Mesenchymal stem cell (in vitro differentiated cells and primary cell): Measurements from ENCODE around the gene TMEM243.

Experiments
- DNase-seq: peaks from one replicate; pipeline ENCODE4 v3.0.0-alpha.2; 2013
- H2AFZ ChIP-seq: one replicate; pipeline ENCODE4 v1.6.1; 2013; ENCODE audit warnings: low read depth, mild to moderate bottlenecking, control low read depth, inconsistent platforms, low read length, moderate library complexity
- H2AK5ac ChIP-seq: 2 replicates; pipeline ENCODE4 v1.6.1; 2013; ENCODE audit warnings: low read length, moderate library complexity, mild to moderate bottlenecking, inconsistent platforms; ENCODE audit not compliant: severe bottlenecking
- H2BK120ac ChIP-seq: one replicate; pipeline ENCODE4 v1.6.1; 2013; ENCODE audit warnings: low read depth, mild to moderate bottlenecking, inconsistent platforms, low read length, moderate library complexity
- H2BK12ac ChIP-seq, 2 experiments: one replicate each; pipeline ENCODE4 v1.6.1; 2013; ENCODE audit warnings: inconsistent platforms in 2 of 2, low read length in 2 of 2, mild to moderate bottlenecking in 2 of 2, moderate library complexity in 2 of 2, control low read depth in 1 of 2
- H2BK15ac ChIP-seq: one replicate; pipeline ENCODE4 v1.6.1; 2013; ENCODE audit warnings: mild to moderate bottlenecking, low read depth, inconsistent platforms; ENCODE audit not compliant: poor library complexity, severe bottlenecking
- H2BK5ac ChIP-seq: 2 replicates; pipeline ENCODE4 v1.6.1; 2013; ENCODE audit warnings: low read depth, mild to moderate bottlenecking, low read length, control low read depth, inconsistent platforms; ENCODE audit not compliant: poor library complexity, severe bottlenecking
- H3K14ac ChIP-seq, 2 experiments: one replicate each; pipeline ENCODE4 v1.6.1; 2013; ENCODE audit warnings: inconsistent platforms in 2 of 2, low read length in 2 of 2, control low read depth in 1 of 2, mild to moderate bottlenecking in 1 of 2, moderate library complexity in 1 of 2
- H3K18ac ChIP-seq, 2 experiments: one replicate each; pipeline ENCODE4 v1.6.1; 2013; ENCODE audit warnings: inconsistent platforms in 2 of 2, low read length in 2 of 2, control low read depth in 1 of 2, low read depth in 1 of 2, mild to moderate bottlenecking in 1 of 2
- H3K23ac ChIP-seq, 2 experiments: one replicate each; pipeline ENCODE4 v1.6.1; 2013; ENCODE audit warnings: inconsistent platforms in 2 of 2, low read length in 2 of 2, mild to moderate bottlenecking in 2 of 2, moderate library complexity in 2 of 2, control low read depth in 1 of 2
- H3K27ac ChIP-seq: 2 replicates; pipeline ENCODE4 v1.5.1; 2013; ENCODE audit warnings: mild to moderate bottlenecking, moderate library complexity, low read length, control low read depth, inconsistent platforms; ENCODE audit not compliant: poor library complexity, severe bottlenecking
- H3K27me3 ChIP-seq, 2 experiments: 2 replicates each; pipeline versions ENCODE4 v1.6.1 to v1.7.0; 2013; ENCODE audit warnings: low read length in 2 of 2, mild to moderate bottlenecking in 2 of 2, moderate library complexity in 2 of 2, control low read depth in 1 of 2, inconsistent platforms in 1 of 2; ENCODE audit not compliant: control insufficient read depth in 1 of 2, insufficient read depth in 1 of 2
- H3K36me3 ChIP-seq, 2 experiments: 2 replicates each; pipeline versions ENCODE4 v1.6.1 to v1.7.0; 2013; ENCODE audit warnings: low read length in 2 of 2, control low read depth in 1 of 2, inconsistent platforms in 1 of 2, low read depth in 1 of 2, mild to moderate bottlenecking in 1 of 2; ENCODE audit not compliant: insufficient read depth in 2 of 2, control insufficient read depth in 1 of 2
- H3K4ac ChIP-seq, 2 experiments: one replicate each; pipeline ENCODE4 v1.6.1; 2013; ENCODE audit warnings: inconsistent platforms in 2 of 2, low read length in 2 of 2, mild to moderate bottlenecking in 2 of 2, moderate library complexity in 2 of 2, control low read depth in 1 of 2, low read depth in 1 of 2
- H3K4me1 ChIP-seq: 2 replicates; pipeline ENCODE4 v1.6.1; 2013; ENCODE audit warnings: low read depth, low read length, control low read depth; ENCODE audit not compliant: control insufficient read depth, insufficient read depth
- H3K4me2 ChIP-seq: 2 replicates; pipeline ENCODE4 v1.6.1; 2013; ENCODE audit warnings: low read length, mild to moderate bottlenecking, inconsistent platforms; ENCODE audit not compliant: poor library complexity, severe bottlenecking
- H3K4me3 ChIP-seq, 2 experiments: 2 replicates each; pipeline versions ENCODE4 v1.5.1 to v1.7.0; 2013; ENCODE audit warnings: low read length in 2 of 2, mild to moderate bottlenecking in 2 of 2, control low read depth in 1 of 2, low read depth in 1 of 2; ENCODE audit not compliant: insufficient read depth in 1 of 2
- H3K79me1 ChIP-seq: replicated peaks from 2 replicates; pipeline ENCODE4 v1.6.1; 2013; ENCODE audit warnings: mild to moderate bottlenecking, control low read depth, low read length, inconsistent platforms; ENCODE audit not compliant: poor library complexity, severe bottlenecking
- H3K9ac ChIP-seq: 2 replicates; pipeline ENCODE4 v1.7.0; 2013; ENCODE audit warnings: mild to moderate bottlenecking, low read length, moderate library complexity
- H3K9me3 ChIP-seq: 2 replicates; pipeline ENCODE4 v1.7.0; 2013; ENCODE audit warnings: mild to moderate bottlenecking, low read length; ENCODE audit not compliant: control insufficient read depth
- H4K8ac ChIP-seq: one replicate; pipeline ENCODE4 v1.6.1; 2013; ENCODE audit warnings: inconsistent platforms, mild to moderate bottlenecking, low read length, moderate library complexity
- H4K91ac ChIP-seq: one replicate; pipeline ENCODE4 v1.6.1; 2013; ENCODE audit warnings: mild to moderate bottlenecking, low read length, inconsistent platforms
- WGBS: methylation state at CpG from one replicate; pipeline ENCODE4 v1.1.7; 2013; ENCODE audit warnings: mixed read lengths; 5-methylcytosine and 5-hydroxymethylcytosine counted together

The TMEM243 gene

GRCh38 chr7:87171282-87171934, 48.1 kb downstream of the TMEM243 start:
- Histone ChIP-seq H4K91ac (no peak overlapping the region), H2BK15ac (no peak overlapping the region), H3K4me2 (no peak overlapping the region), H3K36me3 (peaks cover 10 to 100% of the 10 kb centered on the region in 2 experiments), H2AK5ac (no peak overlapping the region), H3K27ac (no peak overlapping the region), H3K23ac (no peak overlapping the region), H2AFZ (no peak overlapping the region), H3K18ac (no peak overlapping the region), H3K27me3 (no peaks in the 10 kb centered on the region), H3K4me1 (no peaks in the 10 kb centered on the region), H3K14ac (no peak overlapping the region), H2BK12ac (no peak overlapping the region), H2BK120ac (no peak overlapping the region), H3K9me3 (no peaks in the 10 kb centered on the region), H3K4ac (no peak overlapping the region), H2BK5ac (no peak overlapping the region), H3K4me3 (no peak overlapping the region), H3K9ac (no peak overlapping the region), H3K79me1 (peaks cover 11% of the 10 kb centered on the region), H4K8ac (no peak overlapping the region)
- no peak for DNase-seq

GRCh38 chr7:87170828-87171227, 48.7 kb downstream of the TMEM243 start:
- H3K18ac ChIP-seq, result no peak overlapping the region
- H2AK5ac ChIP-seq, result no peak overlapping the region
- no peak overlapping the region for H2AFZ ChIP-seq
- H2BK120ac ChIP-seq, result no peak overlapping the region
- H2BK12ac ChIP-seq, result no peak overlapping the region
- H3K4me2 ChIP-seq, result no peak overlapping the region
- H3K27ac ChIP-seq, result no peak overlapping the region
- no peak overlapping the region for H3K4me3 ChIP-seq
- H2BK5ac ChIP-seq, result no peak overlapping the region
- peaks cover 13% of the 10 kb centered on the region for H3K79me1 ChIP-seq
- H4K91ac ChIP-seq, result no peak overlapping the region
- H3K9ac ChIP-seq, result no peak overlapping the region
- H3K14ac ChIP-seq, result no peak overlapping the region
- no peak for DNase-seq
- H3K4me1 ChIP-seq, result no peaks in the 10 kb centered on the region
- no peaks in the 10 kb centered on the region for H3K27me3 ChIP-seq
- WGBS, result 100% methylated on average over 2 of the region's 3 CpGs
- no peak overlapping the region for H3K4ac ChIP-seq
- peaks cover 10 to 100% of the 10 kb centered on the region in 2 experiments for H3K36me3 ChIP-seq
- no peaks in the 10 kb centered on the region for H3K9me3 ChIP-seq
- H3K23ac ChIP-seq, result no peak overlapping the region
- H2BK15ac ChIP-seq, result no peak overlapping the region
- no peak overlapping the region for H4K8ac ChIP-seq

- H3K4ac ChIP-seq, result no peak overlapping the region
- no peaks in the 10 kb centered on the region for H3K9me3 ChIP-seq
- H2BK5ac ChIP-seq, result no peak overlapping the region
- H3K14ac ChIP-seq, result no peak overlapping the region
- peaks cover 7% of the 10 kb centered on the region for H3K79me1 ChIP-seq
- H3K4me1 ChIP-seq, result no peaks in the 10 kb centered on the region
- no peak overlapping the region for H3K23ac ChIP-seq
- H2BK120ac ChIP-seq, result no peak overlapping the region
- no peak overlapping the region for H2BK15ac ChIP-seq
- H3K18ac ChIP-seq, result no peak overlapping the region
- no peaks in the 10 kb centered on the region for H3K27me3 ChIP-seq
- H3K27ac ChIP-seq, result no peak overlapping the region
- peaks cover 7 to 71% of the 10 kb centered on the region in 2 experiments for H3K36me3 ChIP-seq
- H2AFZ ChIP-seq, result no peak overlapping the region
- DNase-seq, result no peak
- no peak overlapping the region for H3K4me2 ChIP-seq
- H2AK5ac ChIP-seq, result no peak overlapping the region
- no CpG with 5 or more reads among the region's 2 CpGs for WGBS
- H3K9ac ChIP-seq, result no peak overlapping the region
- H2BK12ac ChIP-seq, result no peak overlapping the region
- no peak overlapping the region for H4K8ac ChIP-seq
- no peak overlapping the region for H4K91ac ChIP-seq
- H3K4me3 ChIP-seq, result no peak overlapping the region
Measured at GRCh38 chr7:87164433-87164832, 55.1 kb downstream of the TMEM243 start.

- H2BK12ac ChIP-seq, result no peak overlapping the region
- H3K18ac ChIP-seq, result no peak overlapping the region
- no peak for DNase-seq
- H3K9ac ChIP-seq, result no peak overlapping the region
- H3K4ac ChIP-seq, result no peak overlapping the region
- H3K36me3 ChIP-seq, result peaks cover 3 to 22% of the 10 kb centered on the region in 2 experiments
- no peak overlapping the region for H4K91ac ChIP-seq
- no peak overlapping the region for H2AFZ ChIP-seq
- no peak overlapping the region for H3K23ac ChIP-seq
- no peak overlapping the region for H2BK15ac ChIP-seq
- H3K4me2 ChIP-seq, result no peak overlapping the region
- no CpG with 5 or more reads among the region's 2 CpGs for WGBS
- H3K27ac ChIP-seq, result no peak overlapping the region
- no peak overlapping the region for H3K14ac ChIP-seq
- H3K4me3 ChIP-seq, result no peak overlapping the region
- H3K79me1 ChIP-seq, result no peaks in the 10 kb centered on the region
- H4K8ac ChIP-seq, result no peak overlapping the region
- H3K4me1 ChIP-seq, result no peaks in the 10 kb centered on the region
- H2AK5ac ChIP-seq, result no peak overlapping the region
- no peak overlapping the region for H2BK120ac ChIP-seq
- no peak overlapping the region for H2BK5ac ChIP-seq
- H3K9me3 ChIP-seq, result no peaks in the 10 kb centered on the region
- H3K27me3 ChIP-seq, result no peaks in the 10 kb centered on the region
Measured at GRCh38 chr7:87159538-87159937, 60.0 kb downstream of the TMEM243 start.
